IMR-90 (cell line): ENCODE data around the gene GNE. TPM values are rescaled to one million over a fixed set of nuclear protein-coding genes. Genes with fewer than 3 reads are reported as not detected.

Experiments used
- ATAC-seq: fragments of 200-7000 bp; cut with Tn5 transposase; 2 replicates; pipeline ENCODE4 v1.9.1; 2020; ENCODE audit warnings: low read depth, mild to moderate bottlenecking, moderate library complexity
- BruUV-seq: library from RNA; stranded (reverse); fragments of 400-500 nt; replicated peaks from 2 replicates; lab custom pipeline; 2021; lab: Mats Ljungman, UMichigan
- CTCF ChIA-PET: fragments of 300-600 bp; formaldehyde crosslinking; extraction: SDS; loops from one replicate; lab custom pipeline; 2021; ENCODE audit warnings: antibody characterized with exemption; lab: Yijun Ruan, JAX
- POLR2A ChIA-PET: fragments of 300-600 bp; sonication (Branson Sonifier 250); formaldehyde crosslinking; loops from one replicate; lab custom pipeline; 2022; ENCODE audit warnings: antibody characterized with exemption; ENCODE audit not compliant: unreplicated experiment; lab: Charles Lee
- DNase-seq: peaks from one replicate; pipeline ENCODE4 v3.0.0; 2013
- H2AFZ ChIP-seq: replicated peaks from 2 replicates; pipeline ENCODE3; 2013; ENCODE audit warnings: low read length, mild to moderate bottlenecking; ENCODE audit not compliant: poor library complexity
- H2AK5ac ChIP-seq: 2 replicates; pipeline ENCODE4 v1.6.1; 2013; ENCODE audit warnings: low read depth, low read length, inconsistent platforms
- H2AK9ac ChIP-seq: replicated peaks from 2 replicates; pipeline ENCODE3; 2013; ENCODE audit warnings: mild to moderate bottlenecking, low read depth, low read length, moderate library complexity; ENCODE audit not compliant: poor library complexity
- H2BK120ac ChIP-seq: 2 replicates; pipeline ENCODE4 v1.6.1; 2013; ENCODE audit warnings: low read depth, low read length, inconsistent platforms
- H2BK15ac ChIP-seq: 3 replicates; pipeline ENCODE4 v1.6.1; 2013; ENCODE audit warnings: low read depth, low read length, inconsistent platforms
- H2BK20ac ChIP-seq: 2 replicates; pipeline ENCODE4 v1.6.1; 2013; ENCODE audit warnings: low read depth, mild to moderate bottlenecking, inconsistent platforms, low read length, moderate library complexity
- H2BK5ac ChIP-seq: 2 replicates; pipeline ENCODE4 v1.6.1; 2013; ENCODE audit warnings: mild to moderate bottlenecking, low read depth, low read length, inconsistent platforms; ENCODE audit not compliant: poor library complexity, severe bottlenecking
- H3K14ac ChIP-seq: replicated peaks from 2 replicates; pipeline ENCODE4 v1.6.1; 2013; ENCODE audit warnings: low read depth, low read length, inconsistent platforms
- H3K18ac ChIP-seq: 2 replicates; pipeline ENCODE4 v1.6.1; 2013; ENCODE audit warnings: low read depth, low read length, control low read depth
- H3K23ac ChIP-seq: 2 replicates; pipeline ENCODE4 v1.6.1; 2013; ENCODE audit warnings: low read depth, low read length, inconsistent platforms
- H3K27ac ChIP-seq: 2 replicates; pipeline ENCODE4 v1.5.1; 2013; ENCODE audit warnings: mild to moderate bottlenecking, control low read depth, low read length; ENCODE audit not compliant: insufficient read depth
- H3K27me3 ChIP-seq: 2 replicates; pipeline ENCODE4 v1.6.1; 2013; ENCODE audit warnings: low read length; ENCODE audit not compliant: control insufficient read depth, insufficient read depth
- H3K36me3 ChIP-seq: 2 replicates; pipeline ENCODE4 v1.6.1; 2013; ENCODE audit warnings: low read length, mixed read lengths; ENCODE audit not compliant: control insufficient read depth, insufficient read depth
- H3K4ac ChIP-seq: 2 replicates; pipeline ENCODE4 v1.6.1; 2013; ENCODE audit warnings: low read depth, low read length, inconsistent platforms
- H3K4me1 ChIP-seq: 2 replicates; pipeline ENCODE4 v1.6.1; 2013; ENCODE audit warnings: low read length, mixed read lengths; ENCODE audit not compliant: control insufficient read depth, insufficient read depth
- H3K4me2 ChIP-seq: 2 replicates; pipeline ENCODE4 v1.6.1; 2013; ENCODE audit warnings: low read depth, mild to moderate bottlenecking, control low read depth, low read length, moderate library complexity
- H3K4me3 ChIP-seq: 2 replicates; pipeline ENCODE4 v1.5.1; 2013; ENCODE audit warnings: low read depth, mild to moderate bottlenecking, control low read depth, low read length, moderate library complexity; ENCODE audit not compliant: insufficient read depth
- H3K56ac ChIP-seq: 2 replicates; pipeline ENCODE4 v1.6.1; 2013; ENCODE audit warnings: low read length, inconsistent platforms; ENCODE audit not compliant: insufficient read depth; ENCODE audit errors: extremely low read depth
- H3K79me1 ChIP-seq, 2 experiments: 2 replicates each; pipeline ENCODE4 v1.6.1; 2013; ENCODE audit warnings: low read length in 2 of 2, inconsistent platforms in 1 of 2, low read depth in 1 of 2
- H3K9ac ChIP-seq: 2 replicates; pipeline ENCODE4 v1.6.1; 2013; ENCODE audit warnings: low read depth, low read length, control low read depth
- H3K9me1 ChIP-seq: 2 replicates; pipeline ENCODE4 v1.6.1; 2013; ENCODE audit warnings: low read length, inconsistent platforms; ENCODE audit not compliant: insufficient read depth
- H3K9me3 ChIP-seq: 2 replicates; pipeline ENCODE4 v1.6.1; 2013; ENCODE audit warnings: low read length; ENCODE audit not compliant: control insufficient read depth, insufficient read depth
- H4K20me1 ChIP-seq: 2 replicates; pipeline ENCODE4 v1.6.1; 2013; ENCODE audit warnings: low read length, inconsistent platforms; ENCODE audit not compliant: insufficient read depth
- H4K5ac ChIP-seq: 2 replicates; pipeline ENCODE4 v1.6.1; 2013; ENCODE audit warnings: mild to moderate bottlenecking, low read depth, low read length, control low read depth
- H4K8ac ChIP-seq, 2 experiments: 2 replicates each; pipeline ENCODE4 v1.6.1; 2013; ENCODE audit warnings: low read depth in 2 of 2, low read length in 2 of 2, control low read depth in 1 of 2, inconsistent platforms in 1 of 2
- H4K91ac ChIP-seq: 2 replicates; pipeline ENCODE4 v1.6.1; 2013; ENCODE audit warnings: low read depth, low read length, inconsistent platforms; ENCODE audit not compliant: insufficient read depth
- CEBPB ChIP-seq: IDR thresholded peaks from 2 replicates; pipeline ENCODE4 v1.6.1; 2012; ENCODE audit warnings: low read depth, low read length, improper control_type of control experiment
- FOS ChIP-seq: fragments of 150-350 bp; IDR thresholded peaks from 2 replicates; pipeline ENCODE4 v1.6.1; 2016; ENCODE audit warnings: low read depth, low read length
- NFE2L2 ChIP-seq: fragments of 150-350 bp; IDR thresholded peaks from 2 replicates; pipeline ENCODE4 v1.6.1; 2016; ENCODE audit warnings: low read depth, mild to moderate bottlenecking, low read length
- RFX5 ChIP-seq: IDR thresholded peaks from 2 replicates; pipeline ENCODE4 v1.8.0; 2012; ENCODE audit warnings: low read depth, mild to moderate bottlenecking, low read length, moderate library complexity
- SMC3 ChIP-seq: fragments of 150-350 bp; IDR thresholded peaks from 2 replicates; pipeline ENCODE4 v1.6.1; 2016; ENCODE audit warnings: low read depth, mild to moderate bottlenecking, antibody characterized with exemption, low read length, moderate library complexity
- WGBS, 2 experiments: methylation state at CpG; one replicate each; pipeline versions ENCODE4 v1.1.5 to v1.1.7; 2013; ENCODE audit warnings: missing lambda C conversion rate in 2 of 2; ENCODE audit not compliant: insufficient read length in 1 of 2; ENCODE audit errors: extremely low coverage in 2 of 2; 5-methylcytosine and 5-hydroxymethylcytosine counted together
- dilution Hi-C: fragments of 300-500 bp; cut with HindIII; formaldehyde crosslinking; loops from one replicate; pipeline ENCODE4 v1.14.3; 2018; ENCODE audit warnings: low sequenced_read_pairs; ENCODE audit not compliant: unreplicated experiment
- in situ Hi-C: fragments of 300-500 bp; cut with MboI; formaldehyde crosslinking; loops from 3 replicates; pipeline ENCODE4 v1.14.3; 2019; ENCODE audit warnings: low sequenced_read_pairs, inconsistent platforms, mixed read lengths
- intact Hi-C: fragments of 100-400 bp; cut with micrococcal nuclease; formaldehyde crosslinking; loops from 2 replicates; pipeline ENCODE4 v1.10.0; 2022
- polyA plus RNA-seq, 3 experiments: library from polyadenylated mRNA; depleted of rRNA; stranded (reverse); fragments of >200 nt; gene quantifications; 2 replicates each; pipeline ENCODE4 v1.2.3, GENCODE V29; 2012; ENCODE audit warnings: low replicate concordance in 1 of 3
- total RNA-seq: library from RNA; depleted of rRNA; stranded (reverse); fragments of >200 nt; gene quantifications from 2 replicates; pipeline ENCODE4 v1.2.3, GENCODE V29; 2012
- TF ChIP-seq, protein P1 (sequence below): conservative IDR thresholded peaks from 2 replicates; pipeline ENCODE4 v1.5.1; 2012; ENCODE audit warnings: mild to moderate bottlenecking, low read depth, low read length, improper control_type of control experiment

The GNE gene
- total and polyA plus RNA-seq, 2 of the 4 experiments (the other 2 are of a cell fraction) = 11.7 to 34.1 TPM

DNA sequence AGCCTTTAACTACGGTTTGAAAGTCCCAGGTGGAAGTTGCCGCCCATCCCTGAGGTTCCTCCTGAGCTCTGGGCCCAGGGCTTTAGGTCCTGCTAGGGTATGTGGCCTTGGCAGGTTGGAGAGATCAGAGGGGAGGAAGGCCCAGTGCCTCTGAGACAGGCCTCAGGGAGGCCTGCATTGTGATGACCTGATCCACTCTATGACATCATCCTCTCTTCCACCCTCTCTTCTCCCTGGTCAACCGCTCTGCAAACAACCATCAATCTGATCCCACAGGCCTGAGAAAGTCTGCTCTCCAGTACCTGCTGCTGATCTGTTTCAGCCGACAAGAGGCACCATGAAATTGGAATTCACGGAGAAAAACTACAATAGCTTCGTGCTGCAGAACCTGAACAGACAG lies 89.1 kb downstream of the GNE start, which contains the start of gene CCIN:
TSS of gene CCIN (plus strand) at position 223 of the 400 bp plus-strand sequence. CDS start at position 338, 115 bp downstream.
- no peak within 1 kb of the TSS for H4K8ac ChIP-seq
- H3K36me3 ChIP-seq = no peaks in the 10 kb centered on the region
- ChIA-PET POLR2A (no interaction called here), CTCF (interaction anchor here (1.2 kb wide), 1 partner anchor 66 kb away, joined by 3 read pairs; no protein-coding TSS in a partner anchor)
- H3K56ac ChIP-seq = no peak within 1 kb of the TSS
- no peak within 1 kb of the TSS for H2BK5ac ChIP-seq
- no peak within 1 kb of the TSS for H2BK15ac ChIP-seq
- H2BK20ac ChIP-seq = no peak within 1 kb of the TSS
- ATAC-seq (no peak), DNase-seq (no peak)
- H3K9me1 ChIP-seq = peaks cover 7% of the 10 kb centered on the region; the same call in 1 of the 2 replicates
- BruUV-seq = no TSS peak
- 92% methylated on average over 4 of the region's 6 CpGs; no CpG with 5 or more reads in 1 of the 2 experiments for WGBS, 2 experiments
- H3K4me3 ChIP-seq = no peak within 1 kb of the TSS
- H3K18ac ChIP-seq = no peak within 1 kb of the TSS
- in situ Hi-C loops = no loop called here
- H3K4me2 ChIP-seq = no peak within 1 kb of the TSS
- H3K14ac ChIP-seq = no peak within 1 kb of the TSS; the same call in 1 of the 2 replicates
- H2AK9ac ChIP-seq = no peak within 1 kb of the TSS
- H3K27me3 ChIP-seq = no peaks in the 10 kb centered on the region; the same call in 1 of the 2 replicates
- no peak within 1 kb of the TSS for H3K9ac ChIP-seq
- dilution Hi-C loops = no loop called here
- no peak within 1 kb of the TSS for H2AFZ ChIP-seq
- no peaks in the 10 kb centered on the region for H3K79me1 ChIP-seq
- no peak within 1 kb of the TSS for H3K4ac ChIP-seq
- H2BK120ac ChIP-seq = no peak within 1 kb of the TSS
- no peak within 1 kb of the TSS for H3K27ac ChIP-seq
- H4K20me1 ChIP-seq = no peaks in the 10 kb centered on the region
- TF ChIP-seq RFX5 (no peak), CEBPB (no peak), NFE2L2 (no peak), FOS (no peak), SMC3 (no peak)
- TF ChIP-seq, protein P1, sequence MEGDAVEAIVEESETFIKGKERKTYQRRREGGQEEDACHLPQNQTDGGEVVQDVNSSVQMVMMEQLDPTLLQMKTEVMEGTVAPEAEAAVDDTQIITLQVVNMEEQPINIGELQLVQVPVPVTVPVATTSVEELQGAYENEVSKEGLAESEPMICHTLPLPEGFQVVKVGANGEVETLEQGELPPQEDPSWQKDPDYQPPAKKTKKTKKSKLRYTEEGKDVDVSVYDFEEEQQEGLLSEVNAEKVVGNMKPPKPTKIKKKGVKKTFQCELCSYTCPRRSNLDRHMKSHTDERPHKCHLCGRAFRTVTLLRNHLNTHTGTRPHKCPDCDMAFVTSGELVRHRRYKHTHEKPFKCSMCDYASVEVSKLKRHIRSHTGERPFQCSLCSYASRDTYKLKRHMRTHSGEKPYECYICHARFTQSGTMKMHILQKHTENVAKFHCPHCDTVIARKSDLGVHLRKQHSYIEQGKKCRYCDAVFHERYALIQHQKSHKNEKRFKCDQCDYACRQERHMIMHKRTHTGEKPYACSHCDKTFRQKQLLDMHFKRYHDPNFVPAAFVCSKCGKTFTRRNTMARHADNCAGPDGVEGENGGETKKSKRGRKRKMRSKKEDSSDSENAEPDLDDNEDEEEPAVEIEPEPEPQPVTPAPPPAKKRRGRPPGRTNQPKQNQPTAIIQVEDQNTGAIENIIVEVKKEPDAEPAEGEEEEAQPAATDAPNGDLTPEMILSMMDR = no peak
- H3K4me1 ChIP-seq = peaks cover 15% of the 10 kb centered on the region
- H2AK5ac ChIP-seq = no peak within 1 kb of the TSS
- intact Hi-C loops = no loop called here
- no peak within 1 kb of the TSS for H4K5ac ChIP-seq
- no peaks in the 10 kb centered on the region for H3K9me3 ChIP-seq
- no peak within 1 kb of the TSS for H3K23ac ChIP-seq
- no peak within 1 kb of the TSS for H4K91ac ChIP-seq
